Upper lobe of left lung (tissue), 4 donors: Measurements from ENCODE around the gene MYOD1.

ENCODE experiments used
- CTCF ChIP-seq, 6 experiments: fragments of 450-650 bp in 4 of 6; fragments of 200-600 bp in 2 of 6; sonication (generic) in 2 of 6; IDR thresholded peaks; one replicate each; pipeline ENCODE4 v1.5.1; 2016 to 2019; ENCODE audit warnings: antibody characterized with exemption in 6 of 6
- EP300 ChIP-seq, 4 donors: sonication (generic); formaldehyde crosslinking; IDR thresholded peaks; one replicate each; pipeline ENCODE4 v1.5.1; 2017; ENCODE audit warnings: antibody characterized with exemption in 4 of 4, control low read depth in 2 of 4
- POLR2A ChIP-seq, 4 donors: fragments of 450-650 bp; IDR thresholded peaks; one replicate each; pipeline ENCODE4 v1.5.1; 2016 to 2017; ENCODE audit warnings: antibody characterized with exemption in 4 of 4, mild to moderate bottlenecking in 2 of 4
- POLR2AphosphoS5 ChIP-seq, 2 donors: sonication (generic); formaldehyde crosslinking; IDR thresholded peaks; one replicate each; pipeline ENCODE4 v1.5.1; 2017; ENCODE audit warnings: antibody characterized with exemption in 2 of 2

GRCh38 chr11:17673951-17674350 lies 45.4 kb upstream of the MYOD1 start:
- TF ChIP-seq CTCF (IDR thresholded peaks at IDR 0.05) (no peak), EP300 (IDR thresholded peaks at IDR 0.05) (no peak), POLR2A (IDR thresholded peaks at IDR 0.05) (no peak), POLR2AphosphoS5 (IDR thresholded peaks at IDR 0.05) (no peak)
